NK-92 (cell line): ENCODE results near the gene MSANTD7.

Experiments
- DNase-seq: peaks from one replicate; lab custom pipeline; 2025; ENCODE audit not compliant: unreplicated experiment; lab: John Stamatoyannopoulos, UW

The MSANTD7 gene

DNA sequence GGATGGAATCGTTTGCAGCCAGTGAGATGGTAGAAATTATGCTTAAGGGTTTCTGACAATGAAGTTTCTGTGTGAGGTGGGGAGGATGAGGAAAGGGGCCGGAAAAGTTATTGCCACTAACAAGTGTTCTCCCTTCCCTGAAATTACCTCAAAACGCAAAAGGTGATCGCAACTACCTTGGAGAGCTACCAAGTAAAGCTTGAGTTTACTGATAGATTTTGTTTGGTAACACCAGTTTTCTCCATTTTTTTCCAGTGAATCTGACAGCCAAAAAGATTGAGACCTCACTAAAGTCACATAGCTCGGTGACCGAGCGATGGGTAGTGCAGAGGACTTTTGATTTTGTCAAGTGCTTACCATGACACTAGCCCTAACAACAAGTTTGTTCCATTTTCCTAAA, 42.1 kb downstream of the MSANTD7 start:
- DNase-seq, result no peak

DNA sequence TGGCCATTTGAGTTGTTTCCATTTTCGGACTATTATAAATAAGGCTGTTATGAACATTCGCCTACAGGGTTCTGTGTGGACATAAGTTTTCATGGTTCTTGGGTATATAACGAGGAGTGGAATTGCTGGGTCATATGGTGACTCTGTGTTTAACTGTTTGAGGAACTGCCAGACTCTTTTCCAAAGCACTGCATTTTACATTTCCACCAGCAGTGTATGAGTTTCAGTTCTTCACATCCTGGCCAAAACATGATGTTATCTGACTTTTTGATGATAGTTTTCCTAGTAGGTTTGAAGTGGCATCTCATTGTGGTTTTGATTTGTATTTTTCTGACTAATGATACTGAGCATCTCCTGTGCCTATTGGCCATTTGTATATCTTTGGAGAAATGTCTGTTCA, 46.0 kb downstream of the MSANTD7 start:
- DNase-seq, result no peak
